WTC11 (cell line): ENCODE measurements around the gene SERPINB13. TPM values are rescaled to one million over a fixed set of nuclear protein-coding genes. Genes with fewer than 3 reads are reported as not detected.

ENCODE experiments used
- ATAC-seq: fragments of 200-7000 bp; cut with Tn5 transposase; 2 replicates; pipeline ENCODE4 v1.10.0; 2021; ENCODE audit warnings: mild to moderate bottlenecking, moderate library complexity
- CTCF ChIA-PET: fragments of 300-600 bp; sonication (Branson Sonifier 250); formaldehyde crosslinking; loops from one replicate; lab custom pipeline; 2021; ENCODE audit warnings: antibody characterized with exemption; lab: Charles Lee
- POLR2A ChIA-PET: fragments of 350-600 bp; sonication (Branson Sonifier 250); formaldehyde crosslinking; loops from one replicate; lab custom pipeline; 2021; ENCODE audit warnings: antibody characterized with exemption; lab: Charles Lee
- DNase-seq: peaks from one replicate; pipeline ENCODE4 v3.0.0; 2021; ENCODE audit warnings: low spot score
- H3K27ac Mint-ChIP-seq: 2 replicates; pipeline ENCODE4 v1.8.0; 2021; ENCODE audit warnings: mixed read lengths
- H3K27me3 Mint-ChIP-seq: 2 replicates; pipeline ENCODE4 v1.8.0; 2021; ENCODE audit warnings: low read depth, mild to moderate bottlenecking, moderate library complexity, mixed read lengths
- H3K36me3 Mint-ChIP-seq: 2 replicates; pipeline ENCODE4 v1.8.0; 2021; ENCODE audit warnings: mixed read lengths
- H3K4me1 Mint-ChIP-seq: 2 replicates; pipeline ENCODE4 v1.8.0; 2022; ENCODE audit warnings: mixed read lengths
- H3K4me3 Mint-ChIP-seq: 2 replicates; pipeline ENCODE4 v1.8.0; 2021; ENCODE audit warnings: mild to moderate bottlenecking, moderate library complexity, mixed read lengths
- H3K9me3 Mint-ChIP-seq: 2 replicates; pipeline ENCODE4 v1.8.0; 2021; ENCODE audit warnings: mixed read lengths
- AR ChIP-seq: fragments of 250-450 bp; sonication (Bioruptor Pico); IDR thresholded peaks from 2 replicates; pipeline ENCODE4 v1.9.0; 2021; ENCODE audit warnings: mild to moderate bottlenecking
- ATF2 ChIP-seq: sonication (generic); formaldehyde crosslinking; IDR thresholded peaks from 2 replicates; pipeline ENCODE4 v1.8.1; 2022; ENCODE audit warnings: low read depth, missing genetic modification reagents, borderline replicate concordance
- ATF3 ChIP-seq: sonication (generic); formaldehyde crosslinking; conservative IDR thresholded peaks from 2 replicates; pipeline ENCODE4 v1.8.1; 2022; ENCODE audit warnings: mild to moderate bottlenecking, missing genetic modification reagents
- E2F5 ChIP-seq: sonication (generic); formaldehyde crosslinking; IDR thresholded peaks from 2 replicates; pipeline ENCODE4 v1.8.1; 2022; ENCODE audit warnings: mild to moderate bottlenecking, moderate library complexity, missing genetic modification reagents
- FOXP4 ChIP-seq: sonication (generic); formaldehyde crosslinking; IDR thresholded peaks from 2 replicates; pipeline ENCODE4 v1.8.0; 2022; ENCODE audit warnings: mild to moderate bottlenecking, missing genetic modification reagents
- GABPB1 ChIP-seq: sonication (generic); formaldehyde crosslinking; IDR thresholded peaks from 2 replicates; pipeline ENCODE4 v1.8.1; 2023; ENCODE audit warnings: mild to moderate bottlenecking, missing genetic modification reagents
- GTF2I ChIP-seq: fragments of 250-450 bp; sonication (Bioruptor Pico); conservative IDR thresholded peaks from 2 replicates; pipeline ENCODE4 v1.4.0; 2021; ENCODE audit warnings: mild to moderate bottlenecking
- IRF1 ChIP-seq: sonication (generic); formaldehyde crosslinking; IDR thresholded peaks from 2 replicates; pipeline ENCODE4 v1.8.0; 2023; ENCODE audit warnings: missing genetic modification reagents
- NFE2L1 ChIP-seq: sonication (generic); formaldehyde crosslinking; IDR thresholded peaks from 2 replicates; pipeline ENCODE4 v1.8.1; 2023; ENCODE audit warnings: missing genetic modification reagents
- TEAD1 ChIP-seq: sonication (generic); formaldehyde crosslinking; IDR thresholded peaks from 2 replicates; pipeline ENCODE4 v1.8.0; 2022; ENCODE audit warnings: mild to moderate bottlenecking, missing genetic modification reagents
- TP53 ChIP-seq: sonication (generic); formaldehyde crosslinking; IDR thresholded peaks from 2 replicates; pipeline ENCODE4 v1.8.1; 2023; ENCODE audit warnings: mild to moderate bottlenecking, missing genetic modification reagents
- ZNF121 ChIP-seq: sonication (generic); formaldehyde crosslinking; IDR thresholded peaks from 2 replicates; pipeline ENCODE4 v1.8.0; 2023; ENCODE audit warnings: missing genetic modification reagents
- ZNF425 ChIP-seq: fragments of 250-450 bp; sonication (Bioruptor Pico); conservative IDR thresholded peaks from 2 replicates; pipeline ENCODE4 v1.9.0; 2021; ENCODE audit warnings: mild to moderate bottlenecking
- total RNA-seq: library from RNA; stranded (reverse); gene quantifications from 3 replicates; pipeline ENCODE4 v1.2.3, GENCODE V29; 2021

Gene SERPINB13
- total RNA-seq, 1 experiment from 2014 or later = not detected

- H3K9me3 Mint-ChIP-seq = peaks cover 4% of the 10 kb centered on the region; the same call in 1 of the 2 replicates
- no peaks in the 10 kb centered on the region for H3K36me3 Mint-ChIP-seq
- ChIA-PET CTCF (no interaction called here), POLR2A (no interaction called here)
- ATAC-seq (no peak), DNase-seq (no peak)
- H3K4me3 Mint-ChIP-seq = peak overlapping the region; percentile 5; the same call in 1 of the 2 replicates
- peaks cover 13% of the 10 kb centered on the region for H3K4me1 Mint-ChIP-seq
- H3K27me3 Mint-ChIP-seq = no peaks in the 10 kb centered on the region
- TF ChIP-seq E2F5 (CRISPR knock-in tag) = no peak
- TF ChIP-seq NFE2L1 (CRISPR knock-in tag) = no peak
- no peak for TF ChIP-seq ZNF121 (CRISPR knock-in tag)
- TF ChIP-seq GTF2I = no peak
- no peak for TF ChIP-seq ATF3 (CRISPR knock-in tag)
- no peak for TF ChIP-seq FOXP4 (CRISPR knock-in tag)
- no peak for TF ChIP-seq ZNF425 (CRISPR knock-in tag)
- TF ChIP-seq ATF2 (CRISPR knock-in tag) = no peak
- H3K27ac Mint-ChIP-seq = peak overlapping the region; percentile 50; the same call in 1 of the 2 replicates
Measured at GRCh38 chr18:63603355-63603754, 16.2 kb downstream of the SERPINB13 start.

- Mint-ChIP-seq H3K27me3 (no peaks in the 10 kb centered on the region), H3K4me3 (no peak overlapping the region), H3K36me3 (no peaks in the 10 kb centered on the region), H3K4me1 (peaks cover 13% of the 10 kb centered on the region), H3K9me3 (peaks cover 4% of the 10 kb centered on the region; the same call in 1 of the 2 replicates), H3K27ac (no peak overlapping the region)
- ChIA-PET CTCF (no interaction called here), POLR2A (no interaction called here)
- no peak for TF ChIP-seq GABPB1 (CRISPR knock-in tag)
- no peak for TF ChIP-seq TP53
- no peak for DNase-seq
- ATAC-seq = no peak
Measured at GRCh38 chr18:63603772-63604171, 16.6 kb downstream of the SERPINB13 start.

- ATAC-seq (no peak), DNase-seq (no peak)
- no peaks in the 10 kb centered on the region for H3K27me3 Mint-ChIP-seq
- peaks cover 13% of the 10 kb centered on the region for H3K4me1 Mint-ChIP-seq
- peaks cover 4% of the 10 kb centered on the region; the same call in 1 of the 2 replicates for H3K9me3 Mint-ChIP-seq
- no peaks in the 10 kb centered on the region for H3K36me3 Mint-ChIP-seq
- ChIA-PET CTCF (no interaction called here), POLR2A (no interaction called here)
- no peak overlapping the region for H3K4me3 Mint-ChIP-seq
- no peak overlapping the region for H3K27ac Mint-ChIP-seq
- no peak for TF ChIP-seq ZNF425 (CRISPR knock-in tag)
- TF ChIP-seq AR (CRISPR knock-in tag) = no peak
- no peak for TF ChIP-seq IRF1 (CRISPR knock-in tag)
- TF ChIP-seq E2F5 (CRISPR knock-in tag) = no peak
- no peak for TF ChIP-seq ZNF121 (CRISPR knock-in tag)
- TF ChIP-seq TEAD1 (CRISPR knock-in tag) = no peak
Measured at GRCh38 chr18:63604791-63605567, 17.8 kb downstream of the SERPINB13 start.
